Fibroblast of pulmonary artery (primary cell): ENCODE data around the gene ZNF441.
A peak's percentile ranks its signal among the peaks of the same experiment; 100 is the strongest.

ENCODE experiments used
- DNase-seq: peaks from one replicate; pipeline ENCODE4 v3.0.0-alpha.2; 2010; ENCODE audit warnings: low read depth
- H3K4me3 ChIP-seq: replicated peaks from 2 replicates; pipeline ENCODE4 v1.5.1; 2011; ENCODE audit warnings: low read depth, mild to moderate bottlenecking, control low read depth, low read length, moderate library complexity
- TF ChIP-seq, protein P1 (sequence below): IDR thresholded peaks from 2 replicates; pipeline ENCODE4 v1.5.1; 2011; ENCODE audit warnings: mild to moderate bottlenecking, control low read depth, low read length, inconsistent platforms; ENCODE audit errors: missing control alignments

The ZNF441 gene

DNA sequence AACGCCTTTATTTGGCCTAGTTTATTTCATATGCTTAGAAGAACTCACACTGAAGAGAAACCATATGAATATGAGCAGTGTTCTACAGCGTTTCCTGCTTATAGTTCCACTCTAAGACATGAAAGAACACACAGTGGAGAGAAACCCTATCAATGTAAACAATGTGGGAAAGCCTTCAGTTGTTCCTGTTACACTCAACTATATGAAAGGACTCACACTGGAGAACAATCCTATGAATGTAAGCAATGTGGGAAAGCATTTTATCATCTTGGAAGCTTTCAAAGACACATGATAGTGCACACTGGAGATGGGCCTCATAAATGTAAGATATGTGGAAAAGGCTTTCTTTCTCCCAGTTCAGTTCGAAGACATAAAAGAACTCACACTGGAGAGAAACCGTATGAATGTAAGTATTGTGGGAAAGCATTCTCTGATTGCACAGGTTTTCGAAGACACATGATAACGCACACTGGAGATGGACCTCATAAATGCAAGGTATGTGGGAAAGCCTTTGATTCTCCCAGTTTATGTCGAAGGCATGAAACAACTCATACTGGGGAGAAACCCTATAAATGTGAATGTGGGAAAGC, 13.7 kb downstream of the ZNF441 start:
- TF ChIP-seq, protein P1, sequence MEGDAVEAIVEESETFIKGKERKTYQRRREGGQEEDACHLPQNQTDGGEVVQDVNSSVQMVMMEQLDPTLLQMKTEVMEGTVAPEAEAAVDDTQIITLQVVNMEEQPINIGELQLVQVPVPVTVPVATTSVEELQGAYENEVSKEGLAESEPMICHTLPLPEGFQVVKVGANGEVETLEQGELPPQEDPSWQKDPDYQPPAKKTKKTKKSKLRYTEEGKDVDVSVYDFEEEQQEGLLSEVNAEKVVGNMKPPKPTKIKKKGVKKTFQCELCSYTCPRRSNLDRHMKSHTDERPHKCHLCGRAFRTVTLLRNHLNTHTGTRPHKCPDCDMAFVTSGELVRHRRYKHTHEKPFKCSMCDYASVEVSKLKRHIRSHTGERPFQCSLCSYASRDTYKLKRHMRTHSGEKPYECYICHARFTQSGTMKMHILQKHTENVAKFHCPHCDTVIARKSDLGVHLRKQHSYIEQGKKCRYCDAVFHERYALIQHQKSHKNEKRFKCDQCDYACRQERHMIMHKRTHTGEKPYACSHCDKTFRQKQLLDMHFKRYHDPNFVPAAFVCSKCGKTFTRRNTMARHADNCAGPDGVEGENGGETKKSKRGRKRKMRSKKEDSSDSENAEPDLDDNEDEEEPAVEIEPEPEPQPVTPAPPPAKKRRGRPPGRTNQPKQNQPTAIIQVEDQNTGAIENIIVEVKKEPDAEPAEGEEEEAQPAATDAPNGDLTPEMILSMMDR, result no peak
- no peak overlapping the region for H3K4me3 ChIP-seq
- DNase-seq, result peak; percentile 3

DNA sequence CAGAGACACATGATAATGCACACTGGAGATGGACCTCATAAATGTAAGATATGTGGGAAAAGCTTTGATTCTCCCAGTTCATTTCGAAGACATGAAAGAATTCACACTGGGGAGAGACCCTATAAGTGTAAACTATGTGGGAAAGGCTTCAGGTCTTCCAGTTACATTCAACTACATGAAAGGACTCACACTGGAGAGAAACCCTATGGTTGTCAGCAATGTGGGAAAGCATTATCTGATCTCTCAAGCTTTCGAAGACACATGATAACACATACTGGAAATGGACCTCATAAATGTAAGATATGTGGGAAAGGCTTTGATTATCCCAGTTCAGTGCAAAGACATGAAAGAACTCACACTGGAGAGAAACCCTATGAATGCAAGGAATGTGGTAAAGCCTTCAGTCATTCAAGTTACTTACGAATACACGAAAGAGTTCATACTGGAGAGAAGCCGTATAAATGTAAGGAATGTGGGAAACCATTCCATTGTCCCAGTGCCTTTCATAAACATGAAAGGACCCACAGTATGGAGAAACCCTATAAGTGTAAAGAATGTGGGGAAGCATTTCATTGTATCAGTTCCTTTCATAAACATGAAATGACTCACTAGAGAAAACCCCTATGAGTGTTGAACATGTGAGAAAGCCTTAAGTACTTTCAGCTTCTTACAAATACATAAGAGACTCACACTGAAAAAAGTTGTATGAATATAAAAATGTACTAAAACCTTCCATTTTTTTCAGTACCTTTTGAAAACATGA, 14.7 kb downstream of the ZNF441 start:
- no peak overlapping the region for H3K4me3 ChIP-seq
- DNase-seq, result peak; percentile 6
- TF ChIP-seq, protein P1, result no peak

DNA sequence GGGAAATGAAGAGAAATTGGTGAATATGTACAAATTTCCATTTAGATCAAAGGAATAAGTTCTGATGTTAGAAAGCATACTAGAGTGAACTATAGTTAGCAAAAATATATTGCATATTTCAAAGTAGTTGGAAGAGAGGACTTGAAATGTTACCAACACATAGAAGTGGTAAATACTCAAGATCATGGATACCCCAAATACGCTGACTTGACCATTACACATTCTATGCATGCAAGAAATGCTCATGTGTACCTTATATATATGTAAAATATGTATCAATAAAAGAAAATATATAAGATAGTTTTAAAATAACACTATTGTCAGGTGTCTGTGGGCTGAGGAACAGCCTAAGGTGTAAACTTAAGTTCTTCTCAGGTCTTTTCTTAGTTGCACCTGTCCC, 17.0 kb downstream of the ZNF441 start:
- TF ChIP-seq, protein P1, result no peak
- H3K4me3 ChIP-seq, result no peak overlapping the region
- no peak for DNase-seq

DNA sequence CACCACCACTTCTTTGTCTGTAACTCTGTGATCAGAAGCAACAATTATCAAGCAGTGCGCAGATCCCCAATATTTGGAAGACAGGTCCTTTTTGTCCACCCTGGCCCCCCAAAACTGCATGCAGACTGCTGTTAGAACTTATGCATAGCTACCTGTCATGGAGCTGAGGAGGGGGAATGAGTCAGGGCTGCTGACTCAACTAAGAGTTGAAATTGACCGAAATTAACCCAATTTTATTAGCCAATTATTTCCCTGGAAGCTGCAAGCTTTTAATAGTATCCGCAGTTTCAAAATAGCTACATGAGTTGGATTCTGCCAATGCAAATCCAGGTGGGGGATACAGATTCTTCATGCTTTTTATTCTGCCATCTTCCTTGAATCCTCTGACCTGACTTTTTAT, 17.6 kb downstream of the ZNF441 start:
- TF ChIP-seq, protein P1, result no peak
- no peak overlapping the region for H3K4me3 ChIP-seq
- no peak for DNase-seq

DNA sequence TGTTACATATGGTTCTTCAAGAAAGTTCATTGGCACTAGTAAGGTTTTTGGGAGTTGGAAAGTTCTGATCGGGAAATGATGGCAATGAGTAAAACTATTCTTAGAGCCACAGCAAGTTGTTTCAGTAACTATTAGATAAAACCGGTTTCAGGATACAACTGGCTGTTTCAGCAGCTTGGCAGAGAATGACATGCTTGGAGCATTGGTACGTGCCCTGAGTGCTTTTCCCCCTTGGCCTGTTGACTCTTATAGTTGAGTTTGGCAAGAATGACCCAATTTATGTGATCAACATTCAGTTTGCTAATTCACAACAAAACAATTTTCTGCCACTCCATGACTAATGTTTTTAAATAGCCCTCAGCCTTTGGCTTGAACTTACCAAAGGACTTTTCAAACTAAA, 20.7 kb downstream of the ZNF441 start:
- TF ChIP-seq, protein P1, result no peak
- no peak for DNase-seq
- no peak overlapping the region for H3K4me3 ChIP-seq

DNA sequence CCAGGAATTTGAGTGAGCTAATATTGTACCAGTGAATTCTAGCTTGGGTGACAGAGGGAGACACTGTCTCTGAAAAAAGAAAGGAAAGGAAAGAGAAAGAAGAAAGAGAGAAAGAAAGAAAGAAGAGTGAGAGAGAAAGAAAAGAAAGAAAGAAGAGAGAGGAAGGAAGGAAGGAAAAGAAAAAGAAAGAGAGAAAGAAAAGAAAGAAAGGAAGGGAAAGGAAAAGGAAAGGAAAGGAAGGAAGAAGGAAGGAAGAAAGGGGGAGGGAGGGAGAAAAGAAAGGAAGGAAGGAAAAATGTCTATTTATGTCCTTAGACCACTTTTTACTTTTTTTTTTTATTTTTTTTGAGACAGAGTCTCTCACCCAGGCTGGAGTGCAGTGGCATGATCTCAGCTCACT, 26.1 kb downstream of the ZNF441 start:
- no peak for DNase-seq
- TF ChIP-seq, protein P1, result no peak
- H3K4me3 ChIP-seq, result no peak overlapping the region

DNA sequence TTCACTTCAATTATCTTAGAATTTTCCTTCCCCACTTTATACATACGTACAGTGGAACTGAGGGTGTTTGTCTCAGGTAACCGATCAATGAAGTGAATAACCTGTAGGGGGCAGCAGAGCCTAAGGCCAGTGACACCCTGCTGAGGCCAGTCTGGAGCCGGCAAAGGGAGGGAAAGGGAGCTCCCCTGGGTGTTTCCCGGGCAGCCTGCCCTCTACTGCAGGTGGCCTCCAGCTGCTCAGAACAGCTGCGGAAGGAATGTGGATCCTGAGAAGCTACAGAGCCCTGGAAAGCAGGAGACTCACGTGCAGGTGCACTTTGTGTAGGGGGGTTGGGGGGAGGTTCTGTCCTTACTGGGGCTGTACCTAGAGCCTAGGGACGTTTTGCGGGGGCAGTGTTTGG, 30.7 kb downstream of the ZNF441 start:
- TF ChIP-seq, protein P1, result peak; percentile 88
- DNase-seq, result peak; percentile 91
- no peak overlapping the region for H3K4me3 ChIP-seq
